LNCaP clone FGC (cell line): ENCODE data around the gene POLR2H.

ENCODE experiments used
- DNase-seq: peaks from one replicate; pipeline ENCODE4 v3.0.0-alpha.2; 2011; ENCODE audit warnings: low read depth
- H3K4me3 ChIP-seq: 2 replicates; pipeline ENCODE4 v1.5.1; 2011; ENCODE audit warnings: mild to moderate bottlenecking, low read depth, low read length, control low read depth
- CTCF ChIP-seq: IDR thresholded peaks from 2 replicates; pipeline ENCODE4 v1.5.1; 2012; ENCODE audit warnings: mild to moderate bottlenecking; ENCODE audit not compliant: control insufficient read depth, insufficient read depth; ENCODE audit errors: extremely low read depth

The POLR2H gene

GRCh38 chr3:184352149-184352785 is 9.2 kb upstream of the POLR2H start:
- no peak for TF ChIP-seq CTCF
- DNase-seq, result no peak
- H3K4me3 ChIP-seq, result no peak overlapping the region

GRCh38 chr3:184352897-184353545 is 8.5 kb upstream of the POLR2H start:
- TF ChIP-seq CTCF, result no peak
- DNase-seq, result no peak
- no peak overlapping the region for H3K4me3 ChIP-seq

GRCh38 chr3:184353546-184353941 is 8.0 kb upstream of the POLR2H start:
- H3K4me3 ChIP-seq, result no peak overlapping the region
- no peak for DNase-seq
- no peak for TF ChIP-seq CTCF

DNA sequence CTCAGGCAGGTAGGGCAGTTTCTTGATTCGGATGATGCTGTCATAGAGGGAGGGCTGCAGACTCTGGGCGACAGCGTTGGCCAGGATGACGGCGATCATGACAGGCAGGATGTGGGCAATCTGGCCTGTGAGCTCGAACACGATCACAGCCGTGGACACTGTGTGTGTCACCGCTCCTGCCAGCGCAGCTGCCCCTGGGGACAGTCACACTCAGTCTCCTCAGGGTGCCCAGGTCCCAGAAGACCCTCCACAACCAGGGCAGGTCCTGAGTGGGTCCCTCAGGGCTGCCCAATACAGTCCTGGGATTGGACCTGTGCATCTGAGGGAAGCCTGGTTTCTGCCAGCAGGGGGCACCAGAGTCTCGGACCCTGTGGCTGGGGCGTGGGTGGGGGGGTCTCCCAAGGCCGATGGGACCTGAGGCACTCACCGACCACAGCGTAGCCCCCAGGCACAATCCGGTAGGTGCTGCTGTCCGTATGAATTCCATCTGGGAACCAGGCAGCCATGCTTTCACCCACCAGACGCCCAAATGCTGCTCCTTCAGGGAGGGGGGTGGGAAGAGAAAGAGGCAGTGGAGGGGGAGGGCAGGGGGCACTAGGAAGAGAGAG is 7.3 kb upstream of the POLR2H start:
- DNase-seq, result no peak
- peak; percentile 78 for TF ChIP-seq CTCF
- H3K4me3 ChIP-seq, result no peak overlapping the region

DNA sequence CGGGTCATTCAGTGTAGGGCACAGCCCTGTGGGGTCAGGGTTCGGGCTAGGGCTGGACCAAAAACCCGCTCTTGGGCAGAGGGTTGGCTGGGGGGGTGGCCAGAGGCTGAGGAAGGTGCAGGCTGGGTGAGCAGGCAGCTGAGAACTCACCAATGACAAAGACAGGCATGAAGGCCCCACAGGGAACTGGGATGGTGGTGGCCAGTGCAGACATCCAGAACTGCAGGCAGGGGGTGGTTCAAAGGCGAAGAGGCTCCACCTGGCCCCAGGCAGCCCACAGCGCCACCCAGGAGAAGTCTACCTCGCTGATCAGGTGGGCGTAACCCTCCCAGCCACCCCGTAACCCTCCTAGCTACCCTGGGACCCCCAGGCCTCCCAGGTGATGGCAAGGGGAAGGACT is 6.8 kb upstream of the POLR2H start:
- H3K4me3 ChIP-seq, result no peak overlapping the region
- no peak for DNase-seq
- TF ChIP-seq CTCF, result no peak

DNA sequence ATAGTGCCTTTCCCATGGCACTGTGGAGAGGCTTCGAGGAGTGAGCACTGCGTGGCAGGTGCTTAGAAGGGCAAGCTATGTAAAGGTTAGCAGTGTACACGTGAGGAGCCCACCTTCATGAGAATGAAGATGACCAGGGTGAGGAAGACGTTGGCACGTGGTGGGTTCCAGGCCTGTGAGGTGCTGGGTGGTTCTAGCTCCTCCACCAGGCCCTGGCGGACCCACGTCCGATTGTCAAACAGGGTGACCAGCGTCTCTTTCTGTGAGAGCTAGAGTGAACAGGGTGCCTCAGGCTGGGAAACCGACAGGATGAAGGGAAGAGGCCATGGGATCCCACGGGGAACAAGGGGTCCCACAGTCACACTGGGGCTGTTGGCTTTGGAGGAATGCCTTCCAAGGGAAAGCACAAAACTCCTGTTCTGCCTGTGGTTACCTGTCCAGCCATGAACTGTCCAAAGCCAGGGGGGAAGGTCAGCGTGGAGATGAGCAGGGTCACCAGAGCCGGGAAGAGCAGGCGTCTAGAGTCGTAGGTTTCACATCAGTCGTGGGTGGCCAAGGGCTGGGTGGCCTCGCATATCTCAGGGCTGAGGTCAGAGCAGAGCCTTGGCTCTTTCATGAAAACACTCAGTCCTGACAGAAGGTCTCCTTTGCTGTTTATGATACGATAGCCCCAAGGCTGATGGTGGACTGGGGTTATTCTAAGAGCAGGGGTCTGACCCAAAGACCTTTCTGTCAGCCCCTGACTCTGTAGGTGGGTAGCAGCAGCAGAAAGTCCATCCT is 6.1 kb upstream of the POLR2H start:
- no peak overlapping the region for H3K4me3 ChIP-seq
- DNase-seq, result no peak
- no peak for TF ChIP-seq CTCF
